ENCODE measurements around the gene KRTAP10-12. TPM values are rescaled to one million over a fixed set of nuclear protein-coding genes. Genes with fewer than 3 reads are reported as not detected.

KRTAP10-12 gene
- total and polyA plus RNA-seq, 4 donors, result not detected

- Histone ChIP-seq H3K9me3 (ENCODE audit: control insufficient read depth in 4 of 4, low read length in 3 of 4) (no peaks in the 10 kb centered on the region), H3K27ac (ENCODE audit: low read depth in 1 of 2, low read length in 2 of 2) (no peak overlapping the region), H3K9ac (ENCODE audit: low read depth in 1 of 2, low read length in 2 of 2) (no peak overlapping the region), H3K4me3 (ENCODE audit: low read depth in 1 of 3, low read length in 3 of 3) (no peak overlapping the region), H3K36me3 (ENCODE audit: control insufficient read depth in 4 of 4, insufficient read depth in 3 of 4, low read depth in 1 of 4, low read length in 3 of 4) (no peaks in the 10 kb centered on the region), H3K4me1 (ENCODE audit: control insufficient read depth in 4 of 4, insufficient read depth in 4 of 4, low read length in 3 of 4) (peaks cover 0 to 3% (median 0%) of the 10 kb centered on the region in 4 donors), H3K27me3 (ENCODE audit: control insufficient read depth in 4 of 4, insufficient read depth in 4 of 4, low read length in 3 of 4) (peaks cover 0 to 19% (median 4%) of the 10 kb centered on the region in 4 donors)
- no peak for TF ChIP-seq RAD21 (IDR thresholded peaks at IDR 0.05)
- TF ChIP-seq HNF4A (conservative IDR thresholded peaks at IDR 0.05), result no peak
- TF ChIP-seq YY1 (IDR thresholded peaks at IDR 0.05), result no peak
- TF ChIP-seq TAF1 (conservative IDR thresholded peaks at IDR 0.05), result no peak
- no peak for TF ChIP-seq REST (IDR thresholded peaks at IDR 0.05)
- no peak for TF ChIP-seq EGR1 (IDR thresholded peaks at IDR 0.05; ENCODE audit: low read depth in 2 of 2)
- TF ChIP-seq RXRA (IDR thresholded peaks at IDR 0.05), result no peak
- TF ChIP-seq CTCF (IDR thresholded peaks at IDR 0.05; ENCODE audit: low read depth, low read length, missing input control), result no peak
- no peak for TF ChIP-seq FOXA1 (IDR thresholded peaks at IDR 0.05)
- TF ChIP-seq FOXA2 (IDR thresholded peaks at IDR 0.05), result no peak
- TF ChIP-seq MAX (IDR thresholded peaks at IDR 0.05), result no peak
- no peak for TF ChIP-seq HNF4G (IDR thresholded peaks at IDR 0.05)
- WGBS, result 87% methylated on average over 7 of the region's 7 CpGs
- no peak for DNase-seq (ENCODE audit: low spot score)
Observed at GRCh38 chr21:44724196-44724595, 27.2 kb downstream of the KRTAP10-12 start.

- no peak overlapping the region for H3K4me3 ChIP-seq (ENCODE audit: low read depth in 1 of 3, low read length in 3 of 3)
- TF ChIP-seq TAF1 (conservative IDR thresholded peaks at IDR 0.05) (no peak), ZBTB33 (IDR thresholded peaks at IDR 0.05) (no peak), JUND (IDR thresholded peaks at IDR 0.05) (no peak), MAX (IDR thresholded peaks at IDR 0.05) (no peak), HNF4A (conservative IDR thresholded peaks at IDR 0.05) (no peak), HNF4G (IDR thresholded peaks at IDR 0.05) (no peak), YY1 (IDR thresholded peaks at IDR 0.05) (no peak), NR2F2 (IDR thresholded peaks at IDR 0.05) (no peak), FOXA2 (IDR thresholded peaks at IDR 0.05) (no peak), RXRA (IDR thresholded peaks at IDR 0.05) (no peak)
- peaks cover 0 to 16% (median 4%) of the 10 kb centered on the region in 4 donors for H3K27me3 ChIP-seq (ENCODE audit: control insufficient read depth in 4 of 4, insufficient read depth in 4 of 4, low read length in 3 of 4)
- no peak for DNase-seq (ENCODE audit: low spot score)
- H3K9me3 ChIP-seq (ENCODE audit: control insufficient read depth in 4 of 4, low read length in 3 of 4), result no peaks in the 10 kb centered on the region
- no peak overlapping the region for H3K27ac ChIP-seq (ENCODE audit: low read depth in 1 of 2, low read length in 2 of 2)
- H3K36me3 ChIP-seq (ENCODE audit: control insufficient read depth in 4 of 4, insufficient read depth in 3 of 4, low read depth in 1 of 4, low read length in 3 of 4), result no peaks in the 10 kb centered on the region
- peaks cover 0 to 3% (median 0%) of the 10 kb centered on the region in 4 donors for H3K4me1 ChIP-seq (ENCODE audit: control insufficient read depth in 4 of 4, insufficient read depth in 4 of 4, low read length in 3 of 4)
- 89% methylated on average over 14 of the region's 14 CpGs for WGBS
- H3K9ac ChIP-seq (ENCODE audit: low read depth in 1 of 2, low read length in 2 of 2), result no peak overlapping the region
Observed at GRCh38 chr21:44724926-44725325, 28.0 kb downstream of the KRTAP10-12 start.
